Measurements from ENCODE around the gene DCAF7. TPM values are rescaled to one million over a fixed set of nuclear protein-coding genes. Genes with fewer than 3 reads are reported as not detected.

Gene DCAF7
- total RNA-seq, 1 experiment from 2014 or later: 144 TPM

GRCh38 chr17:63634163-63634562 lies 83.9 kb downstream of the DCAF7 start:
- Histone ChIP-seq H3K9me3 (ENCODE audit: control insufficient read depth in 1 of 2, insufficient read depth in 1 of 2, low read depth in 1 of 2, low read length in 2 of 2) (no peaks in the 10 kb centered on the region), H3K4me1 (ENCODE audit: control insufficient read depth in 1 of 2, insufficient read depth in 2 of 2, low read length in 2 of 2) (no peaks in the 10 kb centered on the region), H4K20me1 (ENCODE audit: insufficient read depth) (no peaks in the 10 kb centered on the region), H3K4me2 (ENCODE audit: low read length) (no peak overlapping the region), H3K79me2 (ENCODE audit: insufficient read depth, low read length) (no peaks in the 10 kb centered on the region), H3K27ac (ENCODE audit: low read depth, low read length) (no peak overlapping the region), H3K9ac (ENCODE audit: low read length) (no peak overlapping the region), H3K36me3 (ENCODE audit: control insufficient read depth in 1 of 2, insufficient read depth in 2 of 2, low read length in 2 of 2) (no peaks in the 10 kb centered on the region), H3K4me3 (replicated peaks in 1 of 2; ENCODE audit: low read depth in 1 of 2, low read length in 2 of 2) (no peak overlapping the region), H2AFZ (ENCODE audit: low read depth, low read length, poor library complexity, severe bottlenecking) (no peak overlapping the region), H3K9me2 (ENCODE audit: insufficient read depth) (no peaks in the 10 kb centered on the region), H3K27me3 (ENCODE audit: insufficient read depth, low read length) (no peaks in the 10 kb centered on the region)
- no TSS peak for BruUV-seq (replicated peaks)
- ATAC-seq (no peak), DNase-seq (ENCODE audit: low read depth, low spot score) (no peak)
- CTCF ChIA-PET: interaction anchor here (1.1 to 2.5 kb wide), 2 partner anchors 22 to 209 kb away, joined by 4 to 8 read pairs; no protein-coding TSS in a partner anchor
- intact Hi-C loops (cut with micrococcal nuclease): no loop called here
- POLR2A ChIA-PET: no interaction called here
- RAD21 ChIA-PET (ENCODE audit: low non-redundant PET in 1 of 2, low total read pairs in 2 of 2, uncharacterized antibody in 2 of 2, unreplicated experiment in 2 of 2): no interaction called here
- TF ChIP-seq ZBTB33 (IDR thresholded peaks at IDR 0.05; ENCODE audit: extremely low read depth, insufficient replicate concordance, low read length) (no peak), EZH2phosphoT487 (IDR thresholded peaks at IDR 0.05; ENCODE audit: borderline replicate concordance) (no peak), ATF3 (IDR thresholded peaks at IDR 0.05) (no peak), SIN3A (IDR thresholded peaks at IDR 0.05; ENCODE audit: low read depth) (no peak), FOSL1 (IDR thresholded peaks at IDR 0.05; ENCODE audit: low read depth) (no peak), JUND (IDR thresholded peaks at IDR 0.05) (no peak)

GRCh38 chr17:63634816-63635215 lies 84.5 kb downstream of the DCAF7 start:
- no peak for ATAC-seq
- BruUV-seq (replicated peaks): no TSS peak
- intact Hi-C loops (cut with micrococcal nuclease): no loop called here
- no peaks in the 10 kb centered on the region for H3K79me2 ChIP-seq (ENCODE audit: insufficient read depth, low read length)
- ChIA-PET POLR2A (interaction anchor here (1.4 kb wide), 1 partner anchor 13 kb away, joined by 6 read pairs; the partner anchor contains the start of gene MAP3K3), RAD21 (ENCODE audit: low non-redundant PET in 1 of 2, low total read pairs in 2 of 2, uncharacterized antibody in 2 of 2, unreplicated experiment in 2 of 2) (no interaction called here), CTCF (interaction anchor here (2.5 kb wide), 1 partner anchor 23 kb away, joined by 8 read pairs; no protein-coding TSS in a partner anchor)
- H3K4me1 ChIP-seq (ENCODE audit: control insufficient read depth in 1 of 2, insufficient read depth in 2 of 2, low read length in 2 of 2): no peaks in the 10 kb centered on the region
- no peaks in the 10 kb centered on the region for H3K27me3 ChIP-seq (ENCODE audit: insufficient read depth, low read length)
- no peaks in the 10 kb centered on the region for H3K9me2 ChIP-seq (ENCODE audit: insufficient read depth)
- DNase-seq (ENCODE audit: low read depth, low spot score): no peak
- no peak overlapping the region for H3K4me3 ChIP-seq (replicated peaks in 1 of 2; ENCODE audit: low read depth in 1 of 2, low read length in 2 of 2)
- H2AFZ ChIP-seq (ENCODE audit: low read depth, low read length, poor library complexity, severe bottlenecking): no peak overlapping the region
- no peaks in the 10 kb centered on the region for H4K20me1 ChIP-seq (ENCODE audit: insufficient read depth)
- no peaks in the 10 kb centered on the region for H3K9me3 ChIP-seq (ENCODE audit: control insufficient read depth in 1 of 2, insufficient read depth in 1 of 2, low read depth in 1 of 2, low read length in 2 of 2)
- TF ChIP-seq ZNF274 (IDR thresholded peaks at IDR 0.05; ENCODE audit: low read depth, low read length) (no peak), SIN3A (IDR thresholded peaks at IDR 0.05; ENCODE audit: low read depth) (no peak), MAX (IDR thresholded peaks at IDR 0.05) (no peak), ATF3 (IDR thresholded peaks at IDR 0.05) (no peak), CBX3 (IDR thresholded peaks at IDR 0.05; ENCODE audit: low read depth) (no peak), SP1 (IDR thresholded peaks at IDR 0.05; ENCODE audit: low read depth) (no peak), YY1 (IDR thresholded peaks at IDR 0.05; ENCODE audit: extremely low read depth, insufficient replicate concordance, low read depth, low read length) (no peak), ELF1 (IDR thresholded peaks at IDR 0.05; ENCODE audit: borderline replicate concordance, low read depth) (no peak), TCF7L2 (IDR thresholded peaks at IDR 0.05; ENCODE audit: borderline replicate concordance, extremely low read depth, insufficient read depth, insufficient read length) (no peak), CEBPB (IDR thresholded peaks at IDR 0.05; ENCODE audit: low read depth) (no peak), POLR2AphosphoS5 (IDR thresholded peaks at IDR 0.05; ENCODE audit: low read depth, low read length) (no peak), ZBTB33 (IDR thresholded peaks at IDR 0.05; ENCODE audit: extremely low read depth, insufficient replicate concordance, low read length) (no peak), JUND (IDR thresholded peaks at IDR 0.05) (no peak)
- H3K4me2 ChIP-seq (ENCODE audit: low read length): no peak overlapping the region
- no peak overlapping the region for H3K27ac ChIP-seq (ENCODE audit: low read depth, low read length)
- H3K9ac ChIP-seq (ENCODE audit: low read length): no peak overlapping the region
- H3K36me3 ChIP-seq (ENCODE audit: control insufficient read depth in 1 of 2, insufficient read depth in 2 of 2, low read length in 2 of 2): no peaks in the 10 kb centered on the region
